OCI-LY1 (cell line): ENCODE measurements around the gene PCDH18.

Source experiments
- H2AFZ ChIP-seq: fragments of 200-600 bp; sonication (generic), shearing (Covaris generic); 2 replicates; pipeline ENCODE4 v1.6.0; 2014; ENCODE audit warnings: antibody characterized with exemption, mild to moderate bottlenecking, low read length
- H3F3A ChIP-seq: fragments of 200-600 bp; sonication (generic), shearing (Covaris generic); 2 replicates; pipeline ENCODE4 v1.6.0; 2014; ENCODE audit warnings: mild to moderate bottlenecking, antibody characterized with exemption, low read length, moderate library complexity; ENCODE audit not compliant: insufficient read depth
- H3K27ac ChIP-seq: fragments of 200-600 bp; sonication (generic); 2 replicates; pipeline ENCODE4 v1.5.1; 2014; ENCODE audit warnings: low read length, mixed run types, mild to moderate bottlenecking, low read depth; ENCODE audit not compliant: poor library complexity, severe bottlenecking
- H3K27me3 ChIP-seq: fragments of 200-600 bp; sonication (generic); 2 replicates; pipeline ENCODE4 v1.6.0; 2014; ENCODE audit warnings: antibody characterized with exemption, mild to moderate bottlenecking, low read length, moderate library complexity; ENCODE audit not compliant: insufficient read depth
- H3K36me3 ChIP-seq: fragments of 200-600 bp; sonication (generic); 2 replicates; pipeline ENCODE4 v1.6.1; 2014; ENCODE audit warnings: mild to moderate bottlenecking, antibody characterized with exemption, low read length, moderate library complexity, mixed read lengths; ENCODE audit not compliant: insufficient read depth
- H3K4me1 ChIP-seq: fragments of 200-600 bp; sonication (generic); 2 replicates; pipeline ENCODE4 v1.5.1; 2014; ENCODE audit warnings: mild to moderate bottlenecking, low read length, moderate library complexity; ENCODE audit not compliant: insufficient read depth, severe bottlenecking
- H3K4me2 ChIP-seq: fragments of 200-600 bp; sonication (generic), shearing (Covaris generic); 2 replicates; pipeline ENCODE4 v1.6.1; 2014; ENCODE audit warnings: low read length
- H3K4me3 ChIP-seq: fragments of 200-600 bp; sonication (generic); 2 replicates; pipeline ENCODE4 v1.5.1; 2014; ENCODE audit warnings: low read length, low read depth, mild to moderate bottlenecking, mixed read lengths; ENCODE audit not compliant: poor library complexity, severe bottlenecking
- H3K79me2 ChIP-seq: fragments of 200-600 bp; shearing (Covaris generic); 2 replicates; pipeline ENCODE4 v1.6.1; 2016; ENCODE audit warnings: mixed run types, low read length, mixed read lengths; ENCODE audit not compliant: insufficient read depth
- H3K9ac ChIP-seq: fragments of 200-600 bp; sonication (generic), shearing (Covaris generic); 2 replicates; pipeline ENCODE4 v1.6.1; 2014; ENCODE audit warnings: mild to moderate bottlenecking, low read length, mixed read lengths
- H3K9me2 ChIP-seq: fragments of 200-600 bp; sonication (generic), shearing (Covaris generic); 2 replicates; pipeline ENCODE4 v1.6.1; 2014; ENCODE audit warnings: low read depth, mild to moderate bottlenecking, low read length, mixed read lengths
- H3K9me3 ChIP-seq: fragments of 200-600 bp; shearing (Covaris generic); 2 replicates; pipeline ENCODE4 v1.6.1; 2014; ENCODE audit warnings: low read length, mixed read lengths
- H4K20me1 ChIP-seq: fragments of 200-600 bp; sonication (generic), shearing (Covaris generic); 2 replicates; pipeline ENCODE4 v1.6.0; 2016; ENCODE audit warnings: mild to moderate bottlenecking, low read length; ENCODE audit not compliant: insufficient read depth
- EZH2 ChIP-seq: fragments of 200-600 bp; sonication (generic), shearing (Covaris generic); IDR thresholded peaks from 2 replicates; pipeline ENCODE4 v1.8.0; 2017; ENCODE audit warnings: borderline replicate concordance, mixed run types, mild to moderate bottlenecking, antibody characterized with exemption, low read length, moderate library complexity, mixed read lengths
- TF ChIP-seq, protein P1 (sequence below): fragments of 200-600 bp; sonication (generic), shearing (Covaris generic); IDR thresholded peaks from 2 replicates; pipeline ENCODE4 v1.5.1; 2017; ENCODE audit warnings: mild to moderate bottlenecking, antibody characterized with exemption, low read length, moderate library complexity, mixed read lengths

Gene PCDH18

DNA sequence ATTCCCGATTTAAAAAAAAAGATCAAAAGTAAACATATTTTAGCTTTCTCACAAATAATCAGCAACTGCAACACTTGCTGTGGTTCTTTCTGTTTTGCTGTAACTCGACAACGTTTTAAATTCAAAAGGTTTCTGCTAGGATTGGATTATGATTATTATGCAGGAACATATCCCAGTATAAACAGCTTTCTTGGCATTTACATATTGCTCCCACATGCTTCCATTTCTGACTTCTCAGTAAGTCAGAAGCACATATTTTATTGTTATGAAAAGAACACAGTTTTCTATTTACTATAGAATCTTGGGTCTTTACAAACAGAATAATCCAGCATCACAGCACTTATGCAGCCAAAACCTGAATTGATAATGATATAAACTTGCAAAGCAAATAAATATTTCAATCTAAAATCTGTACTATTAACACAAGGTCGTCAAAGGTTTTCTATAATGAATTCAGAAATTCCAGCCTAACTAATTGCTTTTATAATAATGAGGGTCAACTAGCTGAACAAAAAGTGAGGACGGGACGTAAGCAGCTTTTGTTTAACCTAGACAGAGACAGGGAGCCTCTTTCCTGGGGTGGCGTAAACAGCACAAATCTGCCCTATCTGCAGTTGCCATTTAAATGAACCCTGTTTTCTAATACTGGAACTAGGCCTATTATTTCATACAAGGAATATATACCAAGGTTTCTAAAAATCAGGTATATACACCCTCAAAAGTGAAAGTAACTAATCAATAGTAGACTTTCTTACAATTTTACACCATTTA is 9.8 kb upstream of the PCDH18 start:
- H3K4me3 ChIP-seq, result no peak overlapping the region

DNA sequence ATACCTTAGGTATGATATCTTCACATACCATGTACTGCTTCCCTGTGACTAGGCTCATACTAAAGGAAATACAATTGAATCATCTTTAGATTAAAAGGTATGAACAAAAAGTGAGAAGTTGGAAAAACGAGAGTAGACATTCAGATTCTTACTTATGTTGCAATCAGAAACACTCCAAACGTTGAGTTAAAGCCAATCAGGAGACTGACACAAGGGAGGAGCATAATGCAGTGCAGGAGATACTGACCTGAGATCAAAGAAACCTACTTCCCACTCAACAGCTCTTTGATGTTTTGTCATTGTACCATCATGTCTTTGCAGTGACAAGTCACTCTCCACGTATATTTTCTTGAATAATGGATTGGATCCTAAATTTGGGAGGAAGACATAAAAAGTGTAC is 8.9 kb upstream of the PCDH18 start:
- Histone ChIP-seq H3K36me3 (no peaks in the 10 kb centered on the region), H3K9ac (no peak overlapping the region), H3F3A (no peaks in the 10 kb centered on the region), H4K20me1 (no peaks in the 10 kb centered on the region), H3K4me1 (no peaks in the 10 kb centered on the region), H3K27ac (no peak overlapping the region), H3K4me2 (no peak overlapping the region), H2AFZ (no peak overlapping the region), H3K79me2 (no peaks in the 10 kb centered on the region), H3K9me2 (no peaks in the 10 kb centered on the region), H3K4me3 (no peak overlapping the region), H3K9me3 (no peaks in the 10 kb centered on the region), H3K27me3 (no peaks in the 10 kb centered on the region)
- TF ChIP-seq EZH2, result no peak
- TF ChIP-seq, protein P1, sequence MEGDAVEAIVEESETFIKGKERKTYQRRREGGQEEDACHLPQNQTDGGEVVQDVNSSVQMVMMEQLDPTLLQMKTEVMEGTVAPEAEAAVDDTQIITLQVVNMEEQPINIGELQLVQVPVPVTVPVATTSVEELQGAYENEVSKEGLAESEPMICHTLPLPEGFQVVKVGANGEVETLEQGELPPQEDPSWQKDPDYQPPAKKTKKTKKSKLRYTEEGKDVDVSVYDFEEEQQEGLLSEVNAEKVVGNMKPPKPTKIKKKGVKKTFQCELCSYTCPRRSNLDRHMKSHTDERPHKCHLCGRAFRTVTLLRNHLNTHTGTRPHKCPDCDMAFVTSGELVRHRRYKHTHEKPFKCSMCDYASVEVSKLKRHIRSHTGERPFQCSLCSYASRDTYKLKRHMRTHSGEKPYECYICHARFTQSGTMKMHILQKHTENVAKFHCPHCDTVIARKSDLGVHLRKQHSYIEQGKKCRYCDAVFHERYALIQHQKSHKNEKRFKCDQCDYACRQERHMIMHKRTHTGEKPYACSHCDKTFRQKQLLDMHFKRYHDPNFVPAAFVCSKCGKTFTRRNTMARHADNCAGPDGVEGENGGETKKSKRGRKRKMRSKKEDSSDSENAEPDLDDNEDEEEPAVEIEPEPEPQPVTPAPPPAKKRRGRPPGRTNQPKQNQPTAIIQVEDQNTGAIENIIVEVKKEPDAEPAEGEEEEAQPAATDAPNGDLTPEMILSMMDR, result no peak

More for the DNA sequence above, 9.8 kb upstream of the PCDH18 start:
- no peaks in the 10 kb centered on the region for H3K36me3 ChIP-seq
- no peak overlapping the region for H3K27ac ChIP-seq
- no peak overlapping the region for H3K9ac ChIP-seq
- H3K27me3 ChIP-seq, result no peaks in the 10 kb centered on the region
- H3K9me3 ChIP-seq, result no peaks in the 10 kb centered on the region
- H3F3A ChIP-seq, result no peaks in the 10 kb centered on the region
- no peak overlapping the region for H3K4me2 ChIP-seq
- H3K79me2 ChIP-seq, result no peaks in the 10 kb centered on the region
- TF ChIP-seq, protein P1, result no peak
- TF ChIP-seq EZH2, result no peak
- no peaks in the 10 kb centered on the region for H3K4me1 ChIP-seq
- no peaks in the 10 kb centered on the region for H3K9me2 ChIP-seq
- H2AFZ ChIP-seq, result no peak overlapping the region
- H4K20me1 ChIP-seq, result no peaks in the 10 kb centered on the region

DNA sequence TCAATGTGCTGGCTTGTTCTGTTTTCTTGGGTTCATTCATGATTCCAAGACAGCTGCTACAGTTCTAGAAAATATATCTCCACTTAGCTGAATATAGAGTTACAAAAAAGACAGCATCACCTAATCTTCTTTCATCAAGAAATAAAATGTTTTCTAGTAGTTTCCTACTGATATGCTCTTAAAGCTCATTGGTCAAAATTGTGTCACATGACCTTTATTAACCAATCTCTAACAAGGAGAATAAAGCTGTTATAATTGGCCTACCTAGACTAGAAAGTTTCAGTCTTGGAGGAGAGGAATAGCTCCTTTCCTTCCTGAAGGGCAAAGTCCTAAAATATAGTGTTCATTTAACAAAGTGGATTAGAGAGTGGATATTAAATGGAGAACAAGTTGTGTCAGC is 8.1 kb upstream of the PCDH18 start:
- Histone ChIP-seq H3F3A (no peaks in the 10 kb centered on the region), H3K27me3 (no peaks in the 10 kb centered on the region), H3K9me3 (no peaks in the 10 kb centered on the region), H3K4me3 (no peak overlapping the region), H2AFZ (no peak overlapping the region), H3K9me2 (no peaks in the 10 kb centered on the region), H3K4me1 (no peaks in the 10 kb centered on the region), H3K36me3 (no peaks in the 10 kb centered on the region), H4K20me1 (no peaks in the 10 kb centered on the region), H3K9ac (no peak overlapping the region), H3K79me2 (no peaks in the 10 kb centered on the region), H3K27ac (no peak overlapping the region), H3K4me2 (no peak overlapping the region)
- TF ChIP-seq EZH2, result no peak
- TF ChIP-seq, protein P1, result no peak
